ENCODE data around the gene PLEKHJ1.
"Not testable (repeated sequence)": the region's sequence is repeated elsewhere in the genome, so short reads cannot be mapped to it uniquely, and the experiment has no call there.

Gene PLEKHJ1, protein sequence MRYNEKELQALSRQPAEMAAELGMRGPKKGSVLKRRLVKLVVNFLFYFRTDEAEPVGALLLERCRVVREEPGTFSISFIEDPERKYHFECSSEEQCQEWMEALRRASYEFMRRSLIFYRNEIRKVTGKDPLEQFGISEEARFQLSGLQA

GRCh38 chr19:2236314-2237050 lies at the start of gene PLEKHJ1, which contains the start of gene SF3A2:
TSS of gene PLEKHJ1 (minus strand) at chr19:2236329. CDS start at chr19:2236248, 81 bp downstream.
TSS of gene SF3A2 (plus strand) at chr19:2236824. CDS start at chr19:2243419, 6,595 bp downstream.
- DNase-seq (ENCODE audit: low read depth in 2 of 2): peak; percentile 96 to 97

DNA sequence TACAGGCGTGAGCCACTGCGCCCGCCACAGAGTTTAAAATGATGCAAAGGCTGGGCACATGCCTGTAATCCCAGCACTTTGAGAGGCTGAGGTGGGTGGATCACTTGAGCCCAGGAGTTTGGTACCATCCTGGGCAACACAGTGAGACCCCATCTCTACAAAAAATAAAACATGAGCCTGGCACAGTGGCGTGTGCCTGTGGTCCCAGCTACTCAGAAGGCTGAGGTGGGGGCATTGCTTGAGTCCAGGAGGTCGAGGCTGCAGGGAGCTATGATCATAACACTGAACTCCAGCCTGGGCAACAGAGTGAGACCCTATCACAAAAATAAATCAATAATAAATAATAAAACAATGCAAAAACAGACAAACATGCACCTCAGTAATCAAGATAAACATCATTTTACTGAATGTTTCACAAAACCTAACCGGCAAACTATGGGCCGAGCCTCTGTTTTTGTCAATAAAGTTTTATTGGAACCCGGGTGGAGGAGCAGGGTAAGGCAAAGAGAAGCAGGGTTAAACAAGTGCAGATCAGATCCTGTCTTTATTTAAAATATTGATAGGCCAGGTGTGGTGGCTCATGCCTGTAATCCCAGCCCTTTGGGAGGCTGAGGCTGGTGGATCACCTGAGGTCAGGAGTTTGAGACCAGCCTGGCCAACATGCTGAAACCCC lies 47.8 kb upstream of the PLEKHJ1 start:
- DNase-seq (ENCODE audit: low read depth in 2 of 2): no peak

DNA sequence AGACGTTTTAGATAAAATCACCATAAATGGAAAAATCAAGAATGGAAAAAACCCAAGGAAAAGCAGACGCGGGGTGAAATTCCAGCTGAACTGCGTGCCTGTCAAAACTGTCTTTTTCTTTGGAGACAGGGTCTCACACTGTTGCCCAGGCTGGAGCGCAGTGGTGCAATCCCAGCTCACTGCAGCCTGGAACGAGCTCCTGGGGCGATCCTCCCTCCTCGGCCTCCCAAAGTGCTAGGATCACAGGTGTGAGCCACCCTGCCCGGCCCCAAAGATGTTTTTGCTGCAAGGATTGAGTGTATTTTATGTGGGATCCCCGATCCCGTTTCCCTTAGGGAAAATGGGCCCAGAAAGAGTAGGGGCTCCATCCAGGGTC lies 46.7 kb upstream of the PLEKHJ1 start:
- DNase-seq (ENCODE audit: low read depth in 2 of 2): no peak

- DNase-seq (ENCODE audit: low read depth in 2 of 2): no peak
Observed at GRCh38 chr19:2282062-2282861, 46.1 kb upstream of the PLEKHJ1 start, which contains the start of gene PEAK3. TSS of gene PEAK3 (minus strand) at chr19:2282175. CDS start at chr19:2280931, 1,244 bp downstream.

DNA sequence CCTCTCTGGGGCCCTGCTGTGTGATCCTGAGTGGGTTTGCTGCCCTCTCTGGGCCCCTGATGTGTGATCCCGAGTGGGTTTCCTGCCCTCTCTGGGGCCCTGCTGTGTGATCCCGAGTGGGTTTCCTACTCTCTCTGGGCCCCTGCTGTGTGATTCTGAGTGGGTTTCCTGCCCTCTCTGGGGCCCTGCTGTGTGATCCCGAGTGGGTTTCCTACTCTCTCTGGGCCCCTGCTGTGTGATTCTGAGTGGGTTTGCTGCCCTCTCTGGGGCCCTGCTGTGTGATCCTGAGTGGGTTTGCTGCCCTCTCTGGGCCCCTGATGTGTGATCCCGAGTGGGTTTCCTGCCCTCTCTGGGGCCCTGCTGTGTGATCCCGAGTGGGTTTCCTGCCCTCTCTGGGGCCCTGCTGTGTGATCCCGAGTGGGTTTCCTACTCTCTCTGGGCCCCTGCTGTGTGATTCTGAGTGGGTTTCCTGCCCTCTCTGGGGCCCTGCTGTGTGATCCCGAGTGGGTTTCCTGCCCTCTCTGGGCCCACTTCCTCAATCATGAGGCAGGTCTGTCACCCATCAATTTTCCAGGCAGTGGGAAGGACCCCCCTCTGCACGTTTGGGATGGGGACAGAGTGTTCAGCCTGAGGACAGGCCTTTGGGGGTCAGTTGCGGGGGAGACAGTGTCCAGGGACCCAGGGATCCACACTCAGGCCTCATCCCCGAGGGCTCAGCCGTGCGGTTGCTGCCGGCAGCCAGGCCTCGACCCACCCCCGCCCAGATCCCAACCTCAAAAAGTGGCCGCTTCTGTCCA lies 45.3 kb upstream of the PLEKHJ1 start:
- DNase-seq (ENCODE audit: low read depth in 2 of 2): not testable (repeated sequence)

DNA sequence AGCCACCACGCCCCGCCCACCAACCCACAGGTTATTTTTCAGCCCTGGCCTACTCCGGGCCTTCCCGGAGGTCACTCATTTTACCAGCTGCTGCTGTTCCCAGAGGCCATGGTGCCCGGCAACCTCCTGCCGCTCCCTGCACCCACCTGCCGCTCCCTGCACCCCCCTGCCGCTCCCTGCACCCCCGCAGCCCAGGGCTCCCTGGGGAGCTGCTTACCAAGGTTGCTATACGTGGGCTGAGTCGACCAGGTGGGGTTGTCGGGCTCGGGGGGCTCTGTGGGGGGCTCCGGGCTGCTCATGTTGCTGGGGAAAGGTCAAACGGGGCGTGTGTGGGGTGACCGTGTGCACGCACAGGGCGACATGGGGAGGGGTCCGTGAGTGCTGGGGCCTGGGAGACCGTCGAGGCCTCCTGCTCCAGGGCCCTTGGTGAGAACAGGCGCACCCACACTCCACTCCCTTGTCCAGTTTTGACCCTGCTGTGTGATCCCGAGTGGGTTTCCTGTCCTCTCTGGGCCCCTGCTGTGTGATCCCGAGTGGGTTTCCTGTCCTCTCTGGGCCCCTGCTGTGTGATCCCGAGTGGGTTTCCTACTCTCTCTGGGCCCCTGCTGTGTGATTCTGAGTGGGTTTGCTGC lies 44.6 kb upstream of the PLEKHJ1 start:
- no peak for DNase-seq (ENCODE audit: low read depth in 2 of 2)

DNA sequence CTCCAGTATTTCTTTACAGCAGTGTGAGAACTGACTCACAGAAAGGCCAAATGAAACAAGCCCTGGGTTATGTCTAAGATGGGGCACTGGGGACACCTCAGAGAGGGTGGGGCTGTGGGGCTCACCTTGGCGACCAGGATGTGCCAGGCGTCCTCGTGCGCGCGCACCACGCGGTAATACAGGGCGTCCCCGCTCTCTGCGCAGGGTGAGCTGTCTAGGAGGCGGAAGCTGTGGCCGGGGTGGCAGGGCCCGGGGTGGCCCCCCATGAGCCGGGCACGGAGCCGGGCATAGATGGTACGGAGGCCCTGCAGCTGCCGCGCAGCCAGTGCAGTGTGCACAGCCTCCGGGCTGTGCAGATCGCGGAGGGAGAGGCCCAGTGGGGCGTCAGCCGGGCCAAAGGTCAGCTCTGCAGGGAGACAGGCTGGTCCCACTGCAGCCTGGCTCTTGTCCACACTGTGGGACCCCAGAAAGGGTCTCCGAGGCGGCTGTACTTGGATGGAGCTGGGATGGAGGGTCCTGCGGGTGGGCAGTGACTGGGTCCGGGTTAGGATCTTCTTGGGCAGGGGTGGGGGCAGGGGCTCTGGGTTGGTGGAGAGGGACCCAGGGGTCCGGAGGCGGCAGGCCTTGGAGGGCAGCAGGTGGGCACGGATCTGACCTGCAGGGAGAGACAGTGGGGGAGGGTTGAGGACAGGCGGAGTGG lies 42.5 kb upstream of the PLEKHJ1 start:
- DNase-seq (ENCODE audit: low read depth in 2 of 2): no peak

DNA sequence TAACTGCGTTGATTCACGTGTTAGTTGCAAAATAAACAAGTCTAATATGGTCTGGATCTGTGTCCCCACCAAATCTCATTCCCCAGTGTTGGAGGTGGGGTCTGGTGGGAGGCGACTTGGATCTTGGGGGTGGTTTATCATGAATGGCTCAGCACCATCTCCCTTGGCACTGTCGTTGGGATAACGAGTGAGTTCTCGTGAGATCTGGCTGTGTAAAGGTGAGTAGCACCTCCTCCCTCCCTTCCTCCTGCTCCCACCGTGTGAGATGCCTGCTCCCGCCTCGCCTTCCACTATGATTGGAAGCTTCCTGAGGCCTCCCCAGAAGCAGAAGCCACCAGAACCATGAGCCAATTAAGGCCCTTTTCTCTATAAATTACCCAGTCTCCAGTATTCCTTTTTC lies 41.0 kb upstream of the PLEKHJ1 start:
- DNase-seq (ENCODE audit: low read depth in 2 of 2): no peak

GRCh38 chr19:2276429-2276986 lies 40.4 kb upstream of the PLEKHJ1 start:
- DNase-seq (ENCODE audit: low read depth in 2 of 2): no peak

- DNase-seq (ENCODE audit: low read depth in 2 of 2): no peak
Observed at GRCh38 chr19:2275588-2276428, 39.7 kb upstream of the PLEKHJ1 start.

DNA sequence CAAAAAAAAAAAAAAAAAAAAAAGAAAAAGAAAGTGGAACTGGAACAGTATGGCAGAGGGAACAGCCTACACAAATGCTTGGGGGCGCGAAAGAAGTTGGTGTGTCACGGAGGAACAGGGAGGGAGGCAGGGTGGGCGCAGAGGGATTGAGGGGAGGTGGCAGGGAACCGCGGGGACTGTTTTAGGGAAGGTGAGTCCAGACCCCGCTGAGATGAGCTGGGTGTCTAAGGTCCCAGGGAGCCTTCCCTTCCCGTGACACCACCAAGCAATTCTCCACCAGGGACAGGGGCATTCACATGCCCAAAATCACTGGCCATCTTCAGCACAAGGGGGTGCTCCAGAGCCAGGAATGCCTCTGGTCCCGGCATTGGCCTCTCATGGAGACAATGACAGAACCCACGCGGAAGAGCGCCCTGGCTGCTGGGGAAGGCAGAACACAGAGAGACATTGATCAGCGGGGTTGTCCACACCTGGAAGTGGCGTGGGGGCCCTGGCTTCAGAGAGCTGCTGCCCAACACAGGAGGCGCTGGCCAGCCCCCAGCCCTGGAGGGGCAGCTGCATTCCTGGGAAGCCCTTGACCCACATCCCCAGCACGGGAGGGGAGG lies 38.9 kb upstream of the PLEKHJ1 start:
- no peak for DNase-seq (ENCODE audit: low read depth in 2 of 2)

- DNase-seq (ENCODE audit: low read depth in 2 of 2): no peak
Observed at GRCh38 chr19:2274185-2274711, 38.1 kb upstream of the PLEKHJ1 start.

GRCh38 chr19:2273356-2274184 lies 37.4 kb upstream of the PLEKHJ1 start:
- peak; percentile 65 to 76 for DNase-seq (ENCODE audit: low read depth in 2 of 2)

- DNase-seq (ENCODE audit: low read depth in 2 of 2): no peak
Observed at GRCh38 chr19:2271234-2272103, 35.3 kb upstream of the PLEKHJ1 start.

DNA sequence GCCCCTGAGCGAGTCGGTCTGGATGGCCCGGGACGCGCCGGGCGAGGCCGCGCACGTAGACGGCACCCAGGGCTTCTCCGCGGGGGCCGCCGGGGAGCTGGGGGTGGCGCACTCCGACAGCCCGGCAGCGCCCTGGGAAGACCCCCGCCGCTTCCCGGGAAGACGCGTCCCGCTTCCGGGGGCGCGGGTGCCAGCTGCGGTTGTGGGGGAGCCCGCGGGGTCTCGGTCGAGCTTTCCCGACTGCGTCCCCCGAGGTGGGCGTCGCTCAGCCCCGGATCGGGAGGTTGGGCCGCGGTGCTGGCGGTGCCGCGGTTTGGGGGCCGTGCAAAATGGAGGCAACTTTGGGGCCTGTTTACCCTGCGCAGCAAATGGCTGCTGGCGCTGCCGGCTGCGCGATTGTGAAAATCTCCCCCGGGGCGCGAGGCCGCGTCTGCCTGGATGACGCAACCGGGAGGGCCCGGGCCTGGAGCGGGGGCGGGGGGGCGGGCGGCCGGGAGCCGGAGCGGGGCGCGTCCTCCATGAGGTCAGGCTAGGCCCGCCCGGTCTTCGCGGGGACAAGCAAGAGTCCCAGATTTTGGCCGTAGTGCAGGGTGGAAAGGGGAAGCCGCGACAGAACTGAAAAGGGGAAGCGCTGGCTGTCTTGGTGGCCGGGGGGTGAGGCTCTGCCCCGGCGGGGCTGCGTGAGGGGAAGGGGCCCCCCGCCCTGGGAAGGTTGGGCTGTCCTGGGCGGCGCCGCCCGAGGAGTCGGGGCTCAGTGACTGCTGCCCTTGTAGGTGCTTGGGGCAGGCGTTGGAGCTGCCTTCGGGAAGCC lies 34.5 kb upstream of the PLEKHJ1 start:
- peak; percentile 56 to 69 for DNase-seq (ENCODE audit: low read depth in 2 of 2)

DNA sequence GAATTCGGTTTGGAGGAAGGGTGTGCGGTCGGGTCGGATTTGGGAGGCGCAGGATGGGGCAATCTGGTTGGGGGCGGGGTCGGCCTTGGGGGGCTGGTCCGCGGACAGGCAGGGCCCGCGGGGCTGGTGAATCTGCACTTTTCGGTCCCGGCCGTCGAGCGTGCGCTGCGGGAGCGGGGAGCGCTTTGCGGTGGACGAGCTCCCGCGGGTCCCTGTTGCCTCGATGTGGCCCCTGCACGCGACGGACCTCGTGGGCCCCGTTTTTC lies 34.0 kb upstream of the PLEKHJ1 start:
- no peak for DNase-seq (ENCODE audit: low read depth in 2 of 2)

Data from stimulated activated CD4-positive, alpha-beta T cell treated with anti-CD3 and anti-CD28 coated beads, Interleukin-15, amount 100 ng/mL, for 48 hours (primary cell).